GM21515 (cell line): Measurements from ENCODE around the gene PLN.

Experiments
- ATAC-seq: cut with Tn5 transposase; IDR thresholded peaks from one replicate; pipeline ENCODE4 v1.9.1; 2021; ENCODE audit not compliant: unreplicated experiment

The PLN gene

DNA sequence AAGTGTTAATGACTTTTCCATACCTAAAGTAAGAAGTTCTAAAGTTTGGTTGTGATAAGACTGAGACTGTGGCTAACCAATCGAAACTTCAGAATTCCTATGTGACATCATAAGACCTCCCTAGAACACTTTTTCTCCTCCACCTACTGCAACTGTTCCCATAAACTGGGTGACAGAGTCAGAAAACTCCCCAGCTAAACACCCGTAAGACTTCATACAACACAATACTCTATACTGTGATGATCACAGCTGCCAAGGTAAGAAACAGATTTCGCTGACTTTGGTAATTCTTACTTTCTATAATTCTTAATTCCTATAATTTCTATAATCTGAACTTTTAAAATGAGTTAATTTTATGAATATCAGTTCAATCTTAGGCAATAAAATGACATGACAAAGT, at the start of gene PLN:
Gene PLN, plus strand, starts transcription at position 161 of the 400 bp plus-strand sequence. CDS start 10,626 bp downstream, outside the sequence.
- no peak for ATAC-seq

DNA sequence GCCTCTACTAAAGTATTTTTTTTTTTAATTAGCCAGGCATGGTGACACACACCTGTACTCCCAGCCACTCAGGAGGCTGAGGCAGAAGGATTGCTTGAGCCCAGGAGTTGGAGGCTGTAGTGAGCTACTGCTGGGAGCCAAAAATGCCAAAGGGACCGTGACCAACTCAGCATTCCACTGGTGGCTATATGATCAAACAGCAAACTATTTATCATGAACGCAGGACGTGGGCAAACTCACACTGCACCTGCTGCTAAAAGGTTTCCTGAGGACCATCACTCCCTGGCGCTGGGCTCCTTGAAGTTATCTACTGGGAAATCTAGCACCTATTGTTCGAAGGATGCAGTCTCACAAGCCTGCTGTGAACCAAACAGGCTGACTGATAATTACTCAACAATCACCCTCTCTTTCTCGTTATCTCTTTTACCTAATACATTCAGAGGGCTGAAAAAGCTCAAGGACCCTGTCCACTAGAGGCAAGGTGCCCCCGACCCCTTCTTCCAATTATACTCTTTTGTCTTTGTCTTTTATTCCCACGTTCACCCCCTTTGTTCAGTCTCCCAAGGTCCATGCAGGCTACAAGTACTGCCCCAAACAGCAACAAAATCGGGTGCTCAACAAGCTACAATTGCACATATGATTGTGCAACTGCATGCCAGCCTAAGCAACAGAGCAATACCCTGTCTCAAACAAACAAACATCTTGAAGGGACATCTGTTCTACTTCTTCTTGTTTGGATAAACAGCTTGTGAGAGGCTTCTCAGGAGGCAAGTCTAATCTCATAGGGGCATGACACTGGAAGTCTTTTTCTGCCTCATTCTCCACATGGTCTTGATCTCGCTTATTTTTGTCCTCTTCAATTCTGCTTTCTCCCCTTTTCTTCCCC, 47.7 kb upstream of the PLN start:
- ATAC-seq, result no peak

DNA sequence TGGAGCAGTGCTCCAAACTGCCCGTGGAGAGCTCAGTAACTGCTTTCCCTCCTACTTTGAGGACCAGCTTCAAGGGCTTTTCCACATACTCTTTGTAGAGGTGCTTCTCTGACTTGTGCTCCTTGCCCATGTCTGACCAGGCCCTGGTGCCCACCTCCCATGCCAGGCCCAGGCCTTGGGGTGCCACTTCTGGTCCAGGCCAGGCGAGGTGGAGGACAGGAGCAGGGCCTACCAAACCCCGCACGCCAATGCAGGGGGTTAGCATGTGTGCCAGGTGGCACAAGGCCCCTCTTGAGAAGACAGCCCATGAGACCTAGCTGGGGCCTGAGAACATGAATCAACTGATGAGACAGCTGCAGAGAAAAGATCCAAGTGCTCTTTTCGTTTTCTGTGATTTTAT, 47.0 kb upstream of the PLN start:
- ATAC-seq, result no peak

DNA sequence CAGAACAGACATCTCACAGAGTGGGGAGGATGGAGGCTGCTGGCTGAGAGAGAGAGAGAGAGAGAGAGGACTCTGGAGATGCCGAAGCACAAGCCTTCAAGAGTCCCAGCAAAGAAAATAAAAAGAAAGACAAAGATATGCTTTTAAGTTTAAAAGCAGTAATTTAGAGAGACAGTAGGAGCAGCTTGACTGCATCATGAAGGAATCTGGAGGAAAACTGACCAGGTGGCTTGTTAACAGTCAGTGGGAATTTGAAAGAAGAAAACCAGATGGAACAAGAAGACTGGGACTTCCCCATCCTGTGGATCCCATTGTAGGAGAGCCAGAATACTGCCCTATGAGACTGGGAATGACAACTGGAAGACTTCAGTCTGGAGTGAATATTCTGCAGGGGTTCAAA, 46.3 kb upstream of the PLN start:
- ATAC-seq, result no peak

DNA sequence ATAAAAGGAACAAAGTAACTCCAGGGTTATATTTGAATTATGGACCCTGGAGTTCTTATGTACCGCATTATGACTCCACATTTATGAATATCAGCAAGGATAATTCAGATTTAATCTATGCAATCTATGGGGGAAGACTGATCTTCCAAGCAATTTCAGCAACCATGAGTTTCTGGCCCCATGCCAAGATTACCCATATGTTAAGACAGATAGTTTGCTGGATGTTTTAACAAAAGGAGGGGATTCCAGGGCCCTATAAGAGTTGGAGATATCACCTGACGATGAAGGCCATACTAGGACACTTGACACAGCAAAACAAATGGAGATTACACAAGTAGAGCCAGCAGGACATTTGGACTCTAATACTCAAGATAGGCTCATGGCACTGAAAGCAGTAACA, 45.9 kb upstream of the PLN start:
- ATAC-seq, result no peak

DNA sequence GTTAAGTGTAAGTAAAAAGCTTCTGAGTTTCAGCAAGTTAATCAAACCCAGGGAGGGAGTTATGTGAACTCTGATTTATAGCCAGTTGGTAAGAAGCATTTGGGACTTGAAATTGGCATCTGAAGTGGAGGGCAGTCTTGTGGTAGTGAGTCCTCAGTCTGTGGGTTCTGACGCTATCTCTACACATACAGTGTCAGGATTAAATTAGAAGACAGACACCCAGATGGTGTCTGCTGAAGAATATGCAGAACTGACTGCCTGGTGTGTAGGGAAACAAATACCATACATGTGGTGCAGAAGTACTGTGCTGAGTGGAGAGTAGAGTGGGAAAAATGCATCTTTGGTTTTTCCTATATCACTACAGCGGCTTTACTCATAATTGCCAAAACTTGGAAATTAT, 43.5 kb upstream of the PLN start:
- ATAC-seq, result no peak

DNA sequence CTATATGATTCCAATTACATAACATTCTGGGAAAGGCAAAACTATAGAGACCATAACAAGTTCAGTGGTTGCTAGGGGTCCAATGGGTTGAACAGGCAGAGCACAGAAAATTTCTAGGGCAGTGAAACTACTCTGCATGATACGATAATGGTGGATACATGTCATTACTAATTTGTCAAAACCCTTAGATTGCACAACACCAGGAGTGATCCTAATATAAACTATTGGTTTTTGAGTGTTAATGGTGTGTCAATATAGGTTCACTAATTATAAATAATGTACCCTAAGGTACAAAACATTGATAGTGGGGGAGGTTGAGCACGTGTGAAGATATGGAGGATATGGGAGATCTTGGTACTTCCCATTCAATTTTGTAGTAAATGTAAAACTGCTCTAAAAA, 42.4 kb upstream of the PLN start:
- no peak for ATAC-seq

DNA sequence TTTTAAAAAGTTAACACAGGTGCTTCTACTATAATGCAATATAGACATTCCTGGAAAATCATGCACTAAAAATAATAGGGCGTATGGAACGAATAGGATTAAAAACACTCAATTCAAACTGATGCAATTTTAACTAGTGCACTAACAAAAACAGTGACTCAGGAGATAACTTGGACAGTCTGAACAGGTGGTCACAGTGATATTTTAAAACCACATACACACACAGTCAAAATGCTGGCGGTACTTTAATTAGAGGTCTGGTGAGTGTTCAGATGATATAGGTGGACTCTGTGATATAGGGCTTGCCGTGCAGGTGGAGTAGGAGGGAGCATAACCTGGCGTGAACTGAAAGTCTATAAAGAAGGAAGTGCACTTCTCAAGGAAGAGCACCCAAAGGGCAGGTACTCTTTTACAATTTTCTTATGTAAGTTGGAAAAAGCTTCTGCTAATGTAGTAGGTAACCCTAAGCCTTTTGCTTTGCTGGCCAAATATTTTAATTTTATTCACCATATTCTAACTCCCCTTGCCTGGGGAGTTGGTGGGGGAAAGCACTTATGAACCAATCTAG, 41.9 kb upstream of the PLN start:
- ATAC-seq, result no peak

DNA sequence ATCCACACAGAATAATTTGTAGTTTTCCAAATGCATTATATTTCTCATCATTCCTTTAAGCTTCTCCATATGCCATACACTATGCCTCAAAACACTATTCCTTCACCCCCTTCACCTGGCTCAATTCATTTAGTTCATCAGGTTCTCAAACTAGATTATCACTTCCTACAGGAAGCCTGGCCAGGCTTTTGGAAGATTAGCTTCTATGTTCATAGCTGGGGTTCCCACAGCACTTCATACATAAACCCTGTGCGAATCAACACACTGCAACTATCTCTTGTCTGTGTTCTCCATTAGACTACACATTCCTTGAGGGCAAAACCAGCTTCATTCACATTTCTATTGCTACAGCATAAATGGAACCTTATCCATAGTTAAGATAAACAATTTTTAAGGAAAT, 40.5 kb upstream of the PLN start:
- ATAC-seq, result no peak

DNA sequence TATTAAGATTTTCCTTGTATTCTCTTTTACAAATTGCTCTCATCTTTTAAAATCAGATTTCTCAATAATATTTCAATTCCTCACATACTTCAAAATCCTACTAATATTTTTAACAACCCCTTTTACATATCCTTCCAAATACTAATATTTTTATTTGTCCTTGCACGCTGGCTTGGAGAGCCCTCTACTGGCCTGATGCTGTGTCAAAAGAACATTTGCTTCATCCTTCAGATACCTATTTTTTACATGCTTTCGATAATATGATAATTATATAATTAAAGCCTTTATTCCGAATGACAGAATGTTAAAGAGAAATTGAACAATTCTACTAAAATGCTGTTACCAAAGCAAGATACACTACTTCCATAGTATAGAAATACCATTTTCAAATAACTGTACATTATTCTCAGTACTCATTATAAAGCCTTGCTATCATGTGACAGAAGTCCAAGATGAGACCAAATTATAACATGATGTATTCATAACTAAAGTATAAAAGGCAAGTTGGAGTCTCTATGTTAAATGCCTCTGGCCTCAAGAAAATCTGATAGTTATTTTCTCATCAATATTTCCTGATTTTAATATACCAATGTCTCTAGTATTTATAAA, 39.0 kb upstream of the PLN start:
- no peak for ATAC-seq

DNA sequence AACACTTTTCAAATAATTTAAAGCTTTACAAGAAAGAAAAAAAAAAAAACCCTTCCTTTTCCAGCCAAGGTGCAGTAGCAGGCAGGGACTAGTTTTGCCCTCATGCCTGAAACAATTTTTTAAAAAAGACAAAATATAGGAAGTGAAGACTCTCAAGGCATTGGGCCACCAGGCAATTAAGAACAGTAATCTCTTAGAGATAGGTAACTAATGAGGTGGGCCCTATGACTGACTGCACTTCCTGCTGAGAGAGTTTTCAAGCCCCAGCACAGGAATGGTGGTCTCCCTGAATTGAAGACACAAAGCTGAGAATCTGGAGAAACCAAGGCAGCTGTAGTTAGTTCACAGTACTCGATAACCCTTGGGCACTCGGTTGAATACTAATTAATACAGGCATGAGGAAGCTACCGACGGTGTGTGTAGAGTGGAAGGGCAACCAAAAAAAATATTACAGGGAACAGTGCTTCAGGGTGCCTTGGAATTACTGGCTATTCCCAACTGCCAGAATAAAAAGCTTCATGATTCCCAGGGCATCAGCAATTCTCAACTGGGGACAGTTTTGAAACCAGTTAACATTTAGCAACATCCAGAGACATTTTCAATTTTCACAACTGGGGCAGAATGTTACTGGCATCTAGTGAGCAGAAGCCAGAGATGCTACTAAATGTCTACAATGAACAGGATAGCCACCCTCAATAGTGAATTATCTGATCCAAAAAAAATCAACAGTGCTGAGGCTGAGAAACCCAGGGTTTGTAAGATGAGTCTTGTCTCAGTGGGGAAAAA, 36.0 kb upstream of the PLN start:
- ATAC-seq, result no peak

DNA sequence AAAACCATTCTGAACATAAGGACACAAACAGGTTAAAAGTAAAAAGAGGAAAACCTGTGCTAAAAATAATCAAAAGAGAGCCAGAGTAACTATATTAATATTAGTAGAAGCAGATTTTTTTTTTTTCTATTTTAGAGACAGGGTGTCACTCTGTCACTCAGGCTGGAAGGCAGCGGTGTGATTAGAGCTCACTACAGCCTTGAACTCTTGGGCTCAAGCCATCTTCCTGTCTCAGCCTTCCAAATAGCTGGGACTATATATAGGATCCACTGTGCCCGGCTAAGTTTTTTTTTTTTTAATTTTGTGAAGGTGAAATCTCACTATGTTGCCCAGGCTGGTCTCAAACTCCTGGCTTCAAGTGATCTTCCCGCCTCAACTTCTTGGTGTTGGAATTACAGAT, 33.4 kb upstream of the PLN start:
- ATAC-seq, result no peak

DNA sequence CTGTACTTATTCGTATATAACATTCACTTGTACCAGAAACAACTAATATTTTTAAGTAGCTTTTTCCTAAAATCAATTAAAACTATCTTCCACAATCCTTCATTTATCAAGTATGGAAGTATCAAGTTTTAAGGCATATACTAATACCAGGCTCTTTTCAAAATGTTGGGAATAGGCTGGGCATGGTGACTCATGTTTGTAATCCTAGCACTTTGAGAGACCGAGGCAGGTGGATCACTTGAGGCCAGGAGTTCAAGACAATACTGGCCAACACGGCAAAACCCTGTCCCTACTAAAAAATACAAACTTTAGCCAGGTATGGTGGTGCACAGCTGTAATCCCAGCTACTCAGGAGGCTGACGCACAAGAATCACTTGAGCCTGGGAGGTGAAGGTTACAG, 25.7 kb upstream of the PLN start:
- ATAC-seq, result no peak

DNA sequence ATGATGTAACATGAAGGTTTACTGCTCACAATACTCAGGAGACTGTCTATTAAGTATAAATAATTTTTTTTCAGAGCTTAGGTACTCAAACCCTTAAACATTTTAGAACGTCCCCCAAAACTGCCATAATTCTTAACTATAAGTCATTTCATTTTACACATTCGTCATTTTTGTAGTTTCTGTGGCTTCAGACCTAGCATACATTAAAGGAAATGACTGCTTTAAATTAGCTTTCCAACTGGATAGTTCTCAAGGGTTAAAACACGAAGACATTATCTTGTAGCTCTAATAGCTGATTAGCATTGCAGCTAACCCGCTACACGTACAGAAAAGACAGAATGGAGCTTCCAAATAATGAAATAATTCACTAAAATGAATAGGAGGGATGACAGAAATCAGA, 24.9 kb upstream of the PLN start:
- ATAC-seq, result no peak

DNA sequence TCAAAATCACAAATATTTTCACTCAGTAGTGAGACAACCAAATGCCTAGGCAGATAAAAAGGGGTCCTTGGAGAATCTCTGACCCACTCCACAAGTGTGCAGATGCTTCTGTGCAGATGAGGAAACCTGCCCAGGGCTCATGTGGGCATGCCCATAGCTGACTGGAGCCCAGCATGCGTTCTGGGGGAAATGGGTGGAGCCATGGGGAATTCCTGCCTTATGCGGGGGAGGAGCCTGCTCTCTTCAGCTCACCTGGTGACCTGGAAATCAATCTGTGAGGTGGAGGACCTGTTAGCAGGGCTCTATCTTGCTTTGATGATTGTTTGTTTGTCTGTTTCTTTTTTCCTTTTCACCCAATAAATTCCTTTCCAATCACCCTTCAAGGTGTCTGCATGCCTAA, 23.4 kb upstream of the PLN start:
- ATAC-seq, result no peak

DNA sequence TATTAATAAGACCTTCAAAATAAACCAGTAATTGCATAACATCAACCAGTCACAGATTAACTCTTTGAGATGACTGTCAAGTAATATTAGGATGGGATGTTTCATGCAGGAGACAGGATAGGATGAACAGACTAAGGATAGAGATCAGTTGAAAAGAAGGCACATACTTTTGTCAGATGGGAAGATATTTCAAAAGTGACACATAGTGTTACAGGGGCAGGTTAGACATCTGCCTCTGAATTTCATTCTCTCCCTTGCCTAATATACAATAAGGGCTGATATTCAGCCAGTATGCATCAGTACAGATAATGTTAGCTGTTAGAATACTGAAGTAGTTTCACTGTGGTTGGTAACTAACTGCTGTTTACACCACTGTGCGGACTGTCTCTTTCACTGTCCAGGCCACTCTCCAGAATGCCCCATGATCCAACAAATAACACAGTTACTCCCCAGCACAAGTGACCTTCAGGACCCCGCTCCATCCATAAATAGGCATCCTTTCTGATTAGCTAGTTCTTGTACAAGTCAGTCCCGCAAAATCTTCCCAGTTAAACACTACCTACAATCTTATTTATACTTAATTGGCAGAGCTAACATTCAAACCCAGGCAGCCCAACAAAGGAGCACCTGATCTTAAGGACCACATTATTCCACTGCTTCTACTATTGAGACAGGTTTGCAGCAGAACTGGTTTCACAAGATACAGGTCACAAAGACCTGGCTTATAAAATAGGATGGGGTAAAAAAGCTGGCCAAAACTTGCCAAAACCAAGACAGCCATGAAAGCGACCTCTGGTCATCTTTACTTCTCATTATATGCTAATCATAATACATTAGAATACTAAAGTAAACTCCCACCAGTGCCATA, 21.9 kb upstream of the PLN start:
- ATAC-seq, result no peak

DNA sequence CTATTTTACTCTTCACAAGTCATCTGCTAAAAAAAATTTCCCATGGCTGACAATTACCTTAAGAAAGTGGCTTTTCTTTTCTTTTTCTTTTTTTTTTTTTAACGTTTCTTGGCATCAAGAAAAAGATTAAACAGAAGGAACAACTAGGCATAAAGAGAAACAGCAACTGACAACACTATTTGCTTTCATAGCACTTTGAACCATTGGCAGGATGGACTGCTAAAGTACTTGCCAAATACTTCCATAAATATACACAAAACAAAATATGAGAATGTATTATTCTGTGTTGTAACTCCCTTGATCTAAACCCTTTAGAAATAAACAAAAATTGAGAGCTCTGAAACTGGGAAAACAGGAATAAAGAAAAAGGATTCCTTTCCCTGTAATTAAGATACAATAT, 20.0 kb upstream of the PLN start:
- ATAC-seq, result no peak

DNA sequence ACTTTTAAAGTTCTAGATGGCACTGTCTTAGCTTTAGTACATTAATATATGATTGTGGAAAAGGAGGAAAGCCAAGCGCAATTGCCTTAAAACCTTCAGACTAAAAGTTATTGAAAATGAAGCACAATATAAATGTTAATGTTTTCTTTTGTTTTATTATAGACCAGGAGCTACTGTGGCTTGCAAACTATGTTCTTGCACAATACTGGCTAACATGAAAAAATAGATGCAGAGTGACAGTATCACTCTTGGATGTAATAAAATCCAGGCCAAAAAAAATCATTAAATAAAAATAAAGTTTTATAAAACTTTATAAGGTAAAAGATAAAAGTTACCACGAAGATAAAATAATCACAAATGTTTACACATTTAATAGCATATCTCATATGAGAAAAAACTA, 18.3 kb upstream of the PLN start:
- ATAC-seq, result no peak

DNA sequence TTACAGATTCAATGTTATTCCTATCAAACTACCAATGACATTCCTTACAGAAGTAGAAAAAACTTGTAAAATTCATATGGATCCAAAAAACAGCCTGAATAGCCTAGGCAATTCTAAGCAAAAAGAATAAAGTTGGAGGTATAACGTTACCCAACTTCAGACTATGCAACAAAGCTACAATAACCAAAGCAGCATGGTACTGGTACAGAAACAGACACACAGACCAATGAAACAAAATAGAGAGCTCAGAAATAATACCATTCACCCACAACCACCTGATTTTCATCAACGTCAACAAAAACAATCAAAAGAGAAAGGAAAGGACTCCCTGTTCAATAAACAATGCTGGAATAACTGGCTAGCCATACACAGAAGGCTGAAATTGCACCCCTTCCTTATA, 17.2 kb upstream of the PLN start:
- ATAC-seq, result no peak

DNA sequence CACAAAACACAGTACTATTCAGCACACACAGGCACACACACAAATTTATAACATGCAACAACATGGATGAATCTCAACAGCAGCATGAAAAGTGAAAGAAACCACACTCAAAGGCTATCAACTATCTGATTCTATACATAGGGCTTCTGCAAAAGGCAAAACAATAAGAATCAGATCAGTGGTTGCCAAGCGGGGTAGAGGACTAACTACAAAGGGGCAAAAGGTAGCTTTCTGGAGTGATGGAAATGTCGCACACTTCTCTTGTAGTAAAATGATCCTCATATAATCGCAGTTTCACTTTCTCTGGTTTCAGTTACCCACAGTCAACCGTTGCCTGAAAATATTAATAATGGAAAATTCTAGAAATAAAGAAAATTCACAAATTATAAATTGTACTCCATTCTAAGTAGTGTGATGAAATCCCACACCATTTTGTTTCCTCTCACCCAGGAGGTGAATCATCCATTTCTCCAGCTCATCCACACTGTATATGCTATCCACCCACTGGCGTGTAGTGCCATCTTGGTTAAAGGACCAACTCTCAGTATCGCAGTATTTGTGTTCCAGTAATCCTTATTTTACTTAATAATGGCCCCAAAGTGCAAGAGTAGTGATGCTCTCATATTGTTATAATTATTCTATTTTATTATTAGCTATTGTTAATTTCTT, 12.8 kb upstream of the PLN start:
- ATAC-seq, result no peak
